HG03045 (cell line): ENCODE results near the gene PATZ1.
"Not testable (repeated sequence)": the region's sequence is repeated elsewhere in the genome, so short reads cannot be mapped to it uniquely, and the experiment has no call there.

Experiments
- ATAC-seq: cut with Tn5 transposase; IDR thresholded peaks from one replicate; pipeline ENCODE4 v1.9.1; 2021; ENCODE audit warnings: mild to moderate bottlenecking, moderate library complexity; ENCODE audit not compliant: unreplicated experiment

The PATZ1 gene

DNA sequence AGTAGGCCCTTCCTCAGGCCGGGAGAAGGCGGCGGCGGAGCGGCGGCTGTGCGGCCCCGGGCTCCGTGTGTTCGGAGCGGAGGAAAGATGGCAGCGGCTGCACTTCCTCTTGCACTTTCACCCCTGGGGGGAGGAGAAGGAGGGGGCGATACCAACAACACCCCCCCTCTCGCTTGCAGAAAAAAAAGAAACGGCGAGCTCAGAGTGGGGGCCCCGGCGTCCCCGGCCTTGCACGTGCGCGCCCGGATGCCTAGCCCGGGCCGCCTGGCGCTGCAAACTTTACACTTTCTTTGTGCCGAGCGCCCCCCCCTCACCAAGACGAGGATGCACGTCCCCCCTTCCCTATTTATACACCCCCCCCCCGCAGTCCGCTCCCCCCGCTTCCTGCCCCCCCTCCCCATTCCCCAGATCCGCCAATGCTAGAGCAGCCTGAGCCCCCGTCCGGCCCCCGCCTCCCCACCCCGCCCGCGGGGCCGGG, at the start of gene PATZ1:
Gene PATZ1, minus strand, starts transcription at position 92 of the 478 bp plus-strand sequence. CDS start 744 bp downstream, outside the sequence.
- ATAC-seq, result no peak

GRCh38 chr22:31394326-31394725, 48.2 kb upstream of the PATZ1 start:
- no peak for ATAC-seq

- no peak for ATAC-seq
These were observed 47.7 kb upstream of the PATZ1 start for GRCh38 chr22:31393893-31394292.

DNA sequence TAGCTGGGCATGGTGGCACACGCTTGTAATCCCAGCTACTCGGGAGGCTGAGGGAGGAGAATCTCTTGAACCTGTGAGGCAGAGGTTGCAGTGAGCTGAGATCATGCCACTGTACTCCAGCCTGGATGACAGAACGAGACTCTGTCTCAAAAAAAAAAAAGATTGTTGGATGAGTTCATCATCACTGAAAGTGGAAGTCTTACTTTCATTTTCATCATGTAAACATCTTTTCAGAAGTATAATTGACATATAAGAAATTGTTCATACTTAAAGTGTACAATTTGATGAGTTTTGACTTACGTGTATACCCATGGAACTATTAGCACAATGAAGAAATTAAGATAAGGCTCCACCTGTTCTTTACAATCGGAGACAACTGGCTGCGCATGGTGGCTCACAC, 32.5 kb upstream of the PATZ1 start:
- ATAC-seq, result not testable (repeated sequence)

DNA sequence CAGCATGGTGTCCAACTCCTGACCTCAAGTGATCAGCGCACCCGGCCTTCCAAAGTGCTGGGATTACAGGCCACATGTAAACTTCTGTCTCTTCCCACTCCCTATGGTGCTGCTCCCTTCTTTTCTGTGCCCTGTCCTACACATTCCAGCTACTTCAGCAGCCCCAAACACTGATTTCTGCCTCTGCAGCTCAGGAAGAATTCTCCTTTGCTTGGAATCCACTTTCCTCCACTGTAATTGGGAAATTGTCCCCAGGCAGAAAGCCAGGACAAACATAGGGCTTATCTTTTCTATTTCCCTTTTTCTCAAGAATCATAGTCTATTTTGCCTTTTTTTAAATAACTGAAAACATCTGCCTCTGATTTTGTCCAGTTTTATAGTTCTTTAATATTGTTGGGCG, 32.0 kb upstream of the PATZ1 start:
- no peak for ATAC-seq

DNA sequence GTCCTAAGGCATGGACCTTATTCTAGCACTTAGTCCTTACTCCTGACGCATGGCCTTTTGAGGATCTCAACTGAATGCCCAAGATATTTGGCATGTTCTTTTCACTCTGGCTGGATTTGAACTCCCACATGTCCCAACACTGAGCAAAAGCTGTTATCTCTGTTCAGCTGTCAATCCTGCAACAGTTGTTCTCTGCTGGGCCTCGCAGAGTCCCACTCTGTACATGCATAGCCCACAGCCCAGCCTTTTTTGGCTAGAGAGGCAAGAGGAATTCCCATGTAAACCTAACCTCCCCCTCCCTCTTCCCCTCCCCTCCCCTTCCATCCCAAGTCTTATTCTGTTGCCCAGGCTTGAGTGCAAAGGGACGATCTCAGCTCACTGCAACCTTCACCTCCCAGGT, 31.5 kb upstream of the PATZ1 start:
- ATAC-seq, result no peak

DNA sequence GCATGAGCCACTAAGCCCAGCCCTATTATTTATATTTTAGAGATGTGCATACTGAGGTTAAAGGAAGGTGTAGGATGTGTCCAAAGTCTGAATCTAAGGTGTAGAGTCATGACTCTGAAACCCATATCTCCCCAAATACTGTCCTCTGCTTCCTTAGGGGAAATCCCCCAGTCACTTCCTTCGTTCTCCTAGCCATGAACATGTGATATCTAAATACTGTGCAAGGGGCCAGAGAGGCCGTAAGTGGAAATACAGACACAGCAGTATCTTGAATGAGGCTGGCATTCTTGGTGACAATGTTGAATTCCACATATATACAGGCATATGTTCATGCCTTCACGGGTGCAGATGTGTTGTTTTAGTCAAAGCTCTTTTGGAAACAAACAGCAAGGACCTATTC, 21.3 kb upstream of the PATZ1 start:
- ATAC-seq, result no peak

- no peak for ATAC-seq
These were observed 17.8 kb upstream of the PATZ1 start for GRCh38 chr22:31363885-31364465.

GRCh38 chr22:31361743-31362142, 15.6 kb upstream of the PATZ1 start:
- ATAC-seq, result no peak

- no peak for ATAC-seq
These were observed 13.9 kb upstream of the PATZ1 start for GRCh38 chr22:31360029-31360428.

DNA sequence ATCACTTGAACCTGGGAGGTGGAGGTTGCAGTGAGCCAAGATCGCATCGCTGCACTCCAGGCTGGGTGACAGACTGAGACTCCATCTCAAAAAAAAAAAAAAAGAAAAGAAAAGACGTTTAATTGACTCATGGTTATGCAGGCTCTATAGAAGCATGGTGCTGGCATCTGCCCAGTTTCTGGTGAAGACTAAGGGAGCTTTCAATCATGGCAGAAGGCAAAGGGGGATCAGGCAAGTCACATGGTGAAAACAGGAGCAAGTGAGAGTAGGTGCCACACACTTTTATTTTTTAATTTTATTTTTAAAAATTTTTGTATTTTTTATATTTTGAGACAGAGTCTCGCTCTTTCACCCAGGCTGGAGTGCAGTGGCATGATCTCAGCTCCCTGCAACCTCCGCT, 8.4 kb upstream of the PATZ1 start:
- ATAC-seq, result no peak

DNA sequence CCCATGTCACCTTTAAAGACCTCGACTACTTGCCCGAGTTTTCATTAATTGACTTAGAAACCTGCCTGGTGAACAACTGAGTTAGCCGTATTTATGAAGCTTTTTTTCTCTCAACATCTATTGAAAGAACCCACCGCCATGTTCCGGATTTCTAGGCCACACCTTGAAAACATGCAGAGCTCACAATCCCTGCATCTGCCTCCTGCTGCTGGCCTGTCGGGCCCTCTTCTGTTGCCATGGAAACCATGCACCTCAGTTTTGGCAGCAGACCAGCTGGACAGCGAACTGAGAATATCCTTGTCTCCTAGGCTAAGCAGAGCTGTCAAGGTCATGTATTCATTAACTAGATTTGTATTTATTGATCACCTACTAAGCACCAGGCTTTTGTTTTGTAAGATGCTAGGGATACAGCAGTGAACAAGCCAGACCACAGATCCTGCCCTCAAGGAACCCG, 4.3 kb upstream of the PATZ1 start:
- ATAC-seq, result no peak

DNA sequence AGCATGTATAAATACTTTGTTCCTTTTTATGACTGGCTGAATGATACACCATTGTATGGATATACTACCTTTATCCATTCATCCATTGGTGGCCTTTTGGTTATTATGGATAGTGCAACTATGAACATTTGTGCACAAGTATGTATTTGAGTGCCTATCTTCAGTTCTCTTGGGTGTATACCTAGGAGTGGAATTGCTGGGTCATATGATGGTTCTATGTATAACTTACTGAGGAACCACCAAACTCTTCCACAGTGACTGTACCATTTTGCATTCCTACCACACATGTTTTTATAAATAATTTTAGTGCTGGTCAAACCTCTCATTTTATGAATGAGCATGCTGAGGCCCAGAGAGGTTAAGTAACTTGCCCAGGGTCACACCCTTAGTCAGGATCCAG, 3.8 kb upstream of the PATZ1 start:
- no peak for ATAC-seq

DNA sequence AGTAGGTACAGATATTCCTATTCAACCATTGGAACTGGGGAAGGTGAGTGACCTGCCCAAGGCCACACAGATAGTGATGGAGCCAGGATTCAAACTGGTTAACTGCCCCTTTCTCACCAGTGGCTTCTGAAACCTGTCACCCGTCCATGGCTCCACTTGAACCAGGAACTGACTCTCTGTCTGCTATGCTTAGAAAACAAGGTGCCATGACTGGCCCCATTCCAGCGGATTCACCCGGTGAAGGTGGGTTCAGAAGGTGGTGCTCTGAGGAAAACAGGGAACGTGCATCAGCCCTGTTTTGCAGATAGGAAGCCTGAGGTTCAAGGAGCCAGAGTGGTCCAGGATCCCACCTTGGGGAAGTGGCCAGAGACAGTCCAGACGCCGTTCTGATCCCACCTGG, 2.6 kb upstream of the PATZ1 start:
- ATAC-seq, result no peak

- ATAC-seq, result not testable (repeated sequence)
These were observed 1.8 kb upstream of the PATZ1 start for GRCh38 chr22:31348009-31348337.

DNA sequence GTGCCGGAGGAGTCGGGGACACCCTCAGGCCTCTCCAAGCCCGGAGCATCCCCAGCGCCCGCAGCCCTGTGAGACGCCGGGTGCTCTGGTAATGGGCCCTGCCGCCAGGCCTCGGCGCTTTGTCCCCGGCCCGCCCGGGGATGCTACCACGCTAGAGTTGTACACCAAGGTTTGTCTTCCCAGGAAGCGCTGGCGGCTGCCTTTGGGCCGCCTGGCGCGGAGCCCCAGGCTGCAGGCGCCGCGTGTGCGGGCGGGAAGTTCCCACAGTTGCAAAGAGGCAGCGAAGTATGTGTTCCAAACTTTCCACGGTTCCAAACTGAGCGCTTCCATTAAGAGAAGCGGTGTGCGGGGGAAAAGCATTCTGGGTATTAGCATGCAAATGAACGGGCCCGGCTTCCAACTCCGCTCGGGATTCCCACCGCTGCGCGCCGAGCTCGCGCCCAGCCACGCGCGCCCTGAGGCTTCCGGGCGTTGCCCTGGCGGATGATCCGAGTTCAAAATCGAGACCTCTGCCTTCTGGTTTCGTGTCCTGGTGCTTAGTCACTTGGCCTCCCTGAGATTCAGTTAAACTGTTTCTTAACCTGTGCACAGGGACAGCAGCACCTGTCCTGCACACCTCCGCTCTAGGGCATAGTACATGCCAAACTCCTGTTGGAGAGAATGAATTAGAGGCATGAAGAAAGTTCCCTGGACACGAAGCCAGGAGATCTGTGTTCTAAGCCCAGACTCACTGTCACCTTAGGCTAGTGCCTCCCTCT, 1.3 kb upstream of the PATZ1 start:
- ATAC-seq, result no peak

DNA sequence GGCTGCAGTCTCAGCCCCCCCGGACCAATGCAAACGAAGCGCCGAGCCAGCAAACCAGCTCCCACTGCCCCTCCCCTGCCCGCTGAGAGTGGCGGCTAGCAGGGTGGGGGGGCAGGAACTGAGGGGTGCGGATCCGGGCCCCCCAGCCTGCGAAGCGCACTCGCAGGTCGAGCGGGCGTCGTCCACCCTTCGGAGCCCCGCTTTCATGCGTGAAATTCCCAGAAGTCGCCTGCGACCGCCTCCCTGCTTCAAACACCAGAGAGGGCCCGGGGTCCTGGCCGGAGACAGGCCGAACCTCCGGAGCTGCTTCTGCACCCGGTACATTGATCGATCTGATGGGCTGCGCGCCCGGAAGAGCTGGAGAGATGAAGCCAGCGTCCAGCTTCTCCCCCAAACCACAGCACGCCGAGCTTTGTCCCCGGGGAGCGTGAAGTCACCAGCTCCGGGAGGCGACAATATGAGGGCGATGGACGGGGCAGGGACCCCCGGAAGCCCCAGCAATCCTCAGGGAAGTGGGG, 646 bp upstream of the PATZ1 start:
- ATAC-seq, result no peak

DNA sequence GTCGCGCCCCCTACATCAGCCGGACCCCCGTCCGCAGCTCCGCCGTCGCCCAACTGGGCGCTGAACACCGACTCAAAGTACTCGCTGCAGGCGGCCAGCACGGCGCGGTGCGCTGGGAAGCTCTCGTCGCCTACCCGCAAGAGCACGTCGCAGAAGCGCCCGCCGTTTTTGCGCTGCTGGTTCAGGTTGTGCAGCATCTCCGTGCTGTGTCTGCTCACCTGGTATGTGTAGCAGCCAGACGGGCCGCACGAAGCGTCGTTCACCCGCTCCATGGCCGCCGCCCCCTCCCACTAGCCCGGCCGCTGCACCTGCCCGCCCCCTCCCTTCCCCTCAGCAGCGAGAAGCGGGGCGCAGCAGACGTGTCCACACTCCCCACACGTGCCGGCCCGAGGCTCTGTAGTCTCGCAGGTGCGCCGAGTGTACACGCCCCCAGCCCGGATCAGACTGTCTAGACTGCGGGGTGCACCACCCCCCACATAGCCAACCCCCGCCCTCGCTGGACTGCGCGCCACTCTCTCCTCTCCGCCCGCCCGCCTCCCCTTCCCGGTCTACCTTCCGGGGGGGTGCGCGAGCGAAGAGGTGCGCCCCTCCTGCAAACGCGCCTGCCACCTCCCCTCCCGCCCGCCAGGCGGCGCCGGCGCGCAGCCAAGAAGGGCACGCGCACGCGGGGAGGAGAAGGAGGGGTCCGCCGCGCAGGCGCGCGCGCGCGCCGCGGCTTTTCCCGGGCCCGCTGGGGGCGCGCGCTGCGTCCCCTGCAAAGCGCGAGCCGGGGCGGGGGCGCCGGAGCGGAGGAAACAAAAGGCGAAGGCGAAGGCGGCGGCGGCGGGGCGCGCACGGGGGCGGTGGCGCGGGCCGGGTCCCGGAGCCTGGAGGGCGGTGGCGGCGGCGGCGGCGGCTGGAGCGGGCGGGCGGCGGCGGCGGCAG, 553 bp downstream of the PATZ1 start:
- ATAC-seq, result peak; percentile 57

DNA sequence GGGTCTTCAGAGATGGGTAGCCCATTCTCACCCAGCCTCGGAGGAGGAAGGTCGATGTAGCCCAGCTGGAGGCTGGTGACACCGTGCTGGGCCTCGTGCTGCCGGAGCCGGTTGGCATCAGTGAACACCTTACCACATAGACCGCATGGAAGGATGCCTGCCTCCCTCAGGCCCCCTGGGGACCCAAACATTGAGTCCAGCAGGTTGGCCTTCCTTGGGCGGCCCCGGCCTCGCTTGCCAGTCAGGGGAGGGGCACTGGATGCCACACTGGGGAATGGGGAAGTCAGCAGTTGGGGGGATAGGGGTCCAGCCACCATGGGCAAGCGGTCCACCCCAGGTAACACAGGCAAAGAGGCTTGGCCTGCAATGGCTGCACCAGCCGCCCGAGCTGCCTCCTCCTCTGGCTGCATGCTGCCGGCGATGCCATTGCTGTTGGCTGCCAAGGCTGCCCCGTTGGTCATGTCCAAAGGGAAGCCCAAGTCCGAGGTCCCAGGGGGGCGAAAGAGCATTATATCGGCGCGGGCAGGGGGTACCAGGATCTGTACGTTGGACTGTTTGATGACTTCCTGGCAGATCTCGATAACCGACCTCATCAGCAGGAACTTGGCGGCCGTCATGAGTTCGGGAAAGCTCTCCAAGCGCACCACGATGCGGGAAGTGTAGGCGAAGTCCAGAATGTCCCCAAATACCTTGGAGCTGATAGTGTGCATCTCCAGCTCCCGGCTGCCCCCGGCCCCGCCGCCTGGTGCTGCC, 1.4 kb downstream of the PATZ1 start:
- no peak for ATAC-seq

DNA sequence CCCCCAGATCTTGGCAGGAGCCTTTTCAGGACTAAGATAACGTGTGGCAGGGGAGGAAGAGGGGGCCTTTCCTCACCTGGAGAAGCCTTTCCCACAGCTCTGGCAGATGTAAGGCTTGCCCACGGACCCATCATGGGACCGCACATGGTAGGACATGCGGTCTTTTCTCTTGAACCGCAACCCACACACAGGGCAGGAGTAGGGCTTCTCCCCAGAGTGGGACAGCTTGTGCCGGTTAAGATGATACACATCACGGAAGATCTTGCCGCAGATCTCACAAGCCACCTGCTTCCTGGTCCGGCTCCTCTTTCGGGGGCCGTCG, 1.9 kb downstream of the PATZ1 start:
- no peak for ATAC-seq
